Measurements from ENCODE around the gene ASXL3.

Gene ASXL3

GRCh38 chr18:33673689-33674088, 95.7 kb downstream of the ASXL3 start:
- Histone ChIP-seq H3K36me3 (replicated peaks; ENCODE audit: insufficient read depth, low read length) (no peaks in the 10 kb centered on the region), H3F3A (ENCODE audit: insufficient read depth, low read length) (no peaks in the 10 kb centered on the region), H3K4me1 (ENCODE audit: low read length) (peaks cover 19% of the 10 kb centered on the region), H3K79me2 (ENCODE audit: low read length) (no peaks in the 10 kb centered on the region), H3K4me2 (ENCODE audit: low read depth, low read length) (no peak overlapping the region), H3K9me3 (replicated peaks; ENCODE audit: insufficient read depth, low read length) (no peaks in the 10 kb centered on the region), H3K4me3 (ENCODE audit: low read length) (no peak overlapping the region), H3K27me3 (replicated peaks; ENCODE audit: insufficient read depth, low read length) (no peaks in the 10 kb centered on the region), H2AFZ (ENCODE audit: low read length) (no peak overlapping the region), H4K20me1 (ENCODE audit: insufficient read depth, low read length) (no peaks in the 10 kb centered on the region), H3K27ac (ENCODE audit: low read length) (no peak overlapping the region), H3K9me2 (replicated peaks; ENCODE audit: insufficient read depth, low read length) (no peaks in the 10 kb centered on the region), H3K9ac (ENCODE audit: low read length) (no peak overlapping the region)
- no peak for DNase-seq
- TF ChIP-seq EZH2 (optimal IDR thresholded peaks at IDR 0.05; ENCODE audit: low read depth, low read length) (no peak), CTCF (IDR thresholded peaks at IDR 0.05; ENCODE audit: low read length) (no peak), EZH2phosphoT487 (IDR thresholded peaks at IDR 0.05; ENCODE audit: low read length) (no peak)

- Histone ChIP-seq H3K36me3 (replicated peaks; ENCODE audit: insufficient read depth, low read length) (no peaks in the 10 kb centered on the region), H3K27ac (ENCODE audit: low read length) (no peak overlapping the region), H3K9ac (ENCODE audit: low read length) (no peak overlapping the region), H3K79me2 (ENCODE audit: low read length) (no peaks in the 10 kb centered on the region), H3K9me3 (replicated peaks; ENCODE audit: insufficient read depth, low read length) (no peaks in the 10 kb centered on the region), H3K4me1 (ENCODE audit: low read length) (peaks cover 6% of the 10 kb centered on the region; the same call in 1 of the 2 replicates), H4K20me1 (ENCODE audit: insufficient read depth, low read length) (no peaks in the 10 kb centered on the region), H3K4me3 (ENCODE audit: low read length) (no peak overlapping the region), H2AFZ (ENCODE audit: low read length) (no peak overlapping the region), H3K4me2 (ENCODE audit: low read depth, low read length) (no peak overlapping the region), H3K27me3 (replicated peaks; ENCODE audit: insufficient read depth, low read length) (no peaks in the 10 kb centered on the region), H3K9me2 (replicated peaks; ENCODE audit: insufficient read depth, low read length) (no peaks in the 10 kb centered on the region), H3F3A (ENCODE audit: insufficient read depth, low read length) (no peaks in the 10 kb centered on the region)
- TF ChIP-seq EZH2 (optimal IDR thresholded peaks at IDR 0.05; ENCODE audit: low read depth, low read length) (no peak), CTCF (IDR thresholded peaks at IDR 0.05; ENCODE audit: low read length) (no peak), EZH2phosphoT487 (IDR thresholded peaks at IDR 0.05; ENCODE audit: low read length) (no peak)
- no peak for DNase-seq
Observed at GRCh38 chr18:33676593-33676992, 98.6 kb downstream of the ASXL3 start.

GRCh38 chr18:33677891-33678290, 99.9 kb downstream of the ASXL3 start:
- Histone ChIP-seq H3K27me3 (replicated peaks; ENCODE audit: insufficient read depth, low read length) (no peaks in the 10 kb centered on the region), H3K9me3 (replicated peaks; ENCODE audit: insufficient read depth, low read length) (no peaks in the 10 kb centered on the region)
- DNase-seq: no peak

More at GRCh38 chr18:33677891-33678290, 99.9 kb downstream of the ASXL3 start:
- Histone ChIP-seq H3K4me1 (ENCODE audit: low read length) (no peaks in the 10 kb centered on the region), H2AFZ (ENCODE audit: low read length) (no peak overlapping the region), H3K4me3 (ENCODE audit: low read length) (no peak overlapping the region), H3K36me3 (replicated peaks; ENCODE audit: insufficient read depth, low read length) (no peaks in the 10 kb centered on the region), H3K79me2 (ENCODE audit: low read length) (no peaks in the 10 kb centered on the region), H3K27ac (ENCODE audit: low read length) (no peak overlapping the region), H4K20me1 (ENCODE audit: insufficient read depth, low read length) (no peaks in the 10 kb centered on the region), H3K9ac (ENCODE audit: low read length) (no peak overlapping the region), H3K9me2 (replicated peaks; ENCODE audit: insufficient read depth, low read length) (no peaks in the 10 kb centered on the region), H3K4me2 (ENCODE audit: low read depth, low read length) (no peak overlapping the region), H3F3A (ENCODE audit: insufficient read depth, low read length) (no peaks in the 10 kb centered on the region)
- no peak for TF ChIP-seq CTCF (IDR thresholded peaks at IDR 0.05; ENCODE audit: low read length)
- TF ChIP-seq EZH2 (optimal IDR thresholded peaks at IDR 0.05; ENCODE audit: low read depth, low read length): no peak
- no peak for TF ChIP-seq EZH2phosphoT487 (IDR thresholded peaks at IDR 0.05; ENCODE audit: low read length)

Data from MM.1S (cell line).